GM21526 (cell line): ENCODE data around the gene UNC93B1.
"Not testable (repeated sequence)": the region's sequence is repeated elsewhere in the genome, so short reads cannot be mapped to it uniquely, and the experiment has no call there.

ENCODE experiments used
- ATAC-seq: cut with Tn5 transposase; IDR thresholded peaks from one replicate; pipeline ENCODE4 v1.9.1; 2021; ENCODE audit warnings: moderate library complexity; ENCODE audit not compliant: unreplicated experiment, low FRiP score

Gene UNC93B1

GRCh38 chr11:67946403-67946802, 57.5 kb downstream of the UNC93B1 start:
- ATAC-seq: not testable (repeated sequence)

DNA sequence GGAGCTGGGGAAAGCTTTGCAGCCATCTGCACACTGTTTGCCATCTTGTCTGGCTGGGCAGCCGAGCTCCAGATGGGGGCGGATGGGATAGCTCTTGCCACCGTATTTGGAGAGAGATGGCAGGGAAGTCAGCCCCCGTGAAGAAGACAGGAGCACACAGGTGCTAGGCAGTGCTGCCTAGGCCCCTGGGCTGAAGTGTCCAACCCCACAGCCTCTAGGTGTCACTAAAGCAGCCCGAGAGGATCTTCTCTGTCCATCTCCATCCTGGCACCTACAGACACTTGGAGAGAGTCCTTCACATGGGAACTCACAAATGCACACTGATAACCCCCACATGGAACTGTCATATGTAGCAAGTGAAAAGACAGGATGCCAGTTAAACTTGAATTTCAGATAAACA, 60.5 kb downstream of the UNC93B1 start:
- ATAC-seq: not testable (repeated sequence)
